DOHH2 (cell line): Measurements from ENCODE around the gene ABCC9.

Experiments used
- CTCF ChIP-seq: fragments of 200-600 bp; sonication (generic); IDR thresholded peaks from one replicate; pipeline ENCODE4 v1.5.1; 2014; ENCODE audit warnings: antibody characterized with exemption, mild to moderate bottlenecking, low read depth, low read length; ENCODE audit not compliant: poor library complexity, severe bottlenecking
- EZH2phosphoT487 ChIP-seq: fragments of 200-600 bp; sonication (generic); IDR thresholded peaks from 2 replicates; pipeline ENCODE4 v1.6.1; 2017; ENCODE audit warnings: borderline replicate concordance, mild to moderate bottlenecking, antibody characterized with exemption, low read length, moderate library complexity, mixed read lengths

- TF ChIP-seq CTCF (no peak), EZH2phosphoT487 (no peak)
These were observed 81.1 kb downstream of the ABCC9 start for GRCh38 chr12:21860128-21860527.
